Stimulated activated effector memory CD8-positive, alpha-beta T cell treated with anti-CD3 and anti-CD28 coated beads, Interleukin-12 subunit alpha, Interleukin-12 subunit beta, amount 100 ng/mL, for 72 hours (primary cell): ENCODE data around the gene CHD9NB.

Experiments used
- ATAC-seq: fragments of 150-1000 bp; cut with Tn5 transposase; 2 replicates; pipeline ENCODE4 v1.10.0; 2021
- DNase-seq, 2 donors: peaks; one replicate each; pipeline ENCODE4 v3.0.0; 2021 to 2022; ENCODE audit warnings: low spot score in 2 of 2
- H3K27ac Mint-ChIP-seq: one replicate; pipeline ENCODE4 v1.8.0; 2022; ENCODE audit warnings: mild to moderate bottlenecking, mixed read lengths
- H3K36me3 Mint-ChIP-seq: one replicate; pipeline ENCODE4 v1.8.0; 2022; ENCODE audit warnings: mild to moderate bottlenecking, mixed read lengths
- H3K4me1 Mint-ChIP-seq: one replicate; pipeline ENCODE4 v1.8.0; 2022; ENCODE audit warnings: mixed read lengths
- H3K4me3 Mint-ChIP-seq: one replicate; pipeline ENCODE4 v1.8.0; 2022; ENCODE audit warnings: mild to moderate bottlenecking, mixed read lengths
- H3K9me3 Mint-ChIP-seq: one replicate; pipeline ENCODE4 v1.8.0; 2022; ENCODE audit warnings: mixed read lengths

The CHD9NB gene

DNA sequence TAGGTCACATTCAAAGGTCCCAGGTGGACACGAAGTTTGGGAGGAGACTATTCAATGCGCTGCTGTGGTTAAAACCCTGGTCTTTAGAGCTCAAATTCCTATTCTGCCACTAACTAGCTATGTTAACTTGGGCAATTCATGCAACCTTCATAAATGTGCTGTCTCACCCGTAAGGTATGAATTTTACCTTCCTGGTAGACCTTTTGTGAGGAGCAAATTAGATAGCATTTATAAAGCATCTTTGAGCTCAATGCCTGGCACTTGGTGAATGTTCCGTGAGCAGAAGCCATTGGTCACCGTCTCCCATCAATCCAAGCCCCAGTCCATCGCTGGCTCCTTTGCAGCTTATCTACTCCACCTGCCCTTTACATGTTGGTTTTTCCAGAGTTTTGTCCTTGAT, 16.6 kb downstream of the CHD9NB start:
- Mint-ChIP-seq H3K4me1 (no peaks in the 10 kb centered on the region), H3K27ac (no peak overlapping the region), H3K36me3 (no peaks in the 10 kb centered on the region), H3K9me3 (no peaks in the 10 kb centered on the region), H3K4me3 (no peak overlapping the region)
- no peak for ATAC-seq
- DNase-seq = no peak

DNA sequence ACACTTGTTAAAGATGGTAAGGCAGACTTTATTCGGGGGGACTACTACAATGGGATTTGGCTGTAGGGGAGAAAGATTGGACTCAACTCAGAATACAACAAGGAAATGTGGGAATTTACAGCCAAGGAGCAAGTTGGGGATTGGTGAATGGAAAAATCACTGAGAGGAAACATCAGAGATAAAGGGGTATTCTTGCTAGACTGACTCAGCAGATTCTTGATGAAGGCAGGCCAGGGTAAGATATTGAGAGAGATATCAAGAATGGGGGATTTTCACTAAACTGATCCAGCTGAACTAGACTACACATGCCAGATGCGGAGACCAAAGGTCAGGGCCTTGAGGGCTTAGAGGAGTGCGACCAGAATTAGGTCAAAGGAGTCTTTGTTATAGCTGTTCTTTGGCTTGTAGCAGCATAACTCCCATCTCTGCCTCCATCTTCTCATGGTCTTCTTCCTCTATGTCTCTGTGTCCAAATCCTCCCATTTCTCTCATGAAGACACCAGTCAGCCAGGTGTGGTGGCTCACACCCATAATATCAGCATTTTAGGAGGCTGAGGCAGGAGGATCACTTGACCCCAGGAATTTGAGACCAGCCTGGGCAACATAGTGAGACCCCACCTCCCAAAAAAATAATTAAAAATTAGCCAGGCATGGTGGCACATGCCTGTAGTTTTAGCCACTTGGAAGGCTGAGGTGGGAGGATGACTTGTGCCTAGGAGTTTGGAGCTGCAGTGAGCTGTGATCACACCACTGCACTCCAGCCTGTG, 17.3 kb downstream of the CHD9NB start:
- Mint-ChIP-seq H3K4me1 (no peaks in the 10 kb centered on the region), H3K36me3 (no peaks in the 10 kb centered on the region), H3K27ac (no peak overlapping the region), H3K4me3 (no peak overlapping the region), H3K9me3 (no peaks in the 10 kb centered on the region)
- ATAC-seq = no peak
- DNase-seq = no peak

DNA sequence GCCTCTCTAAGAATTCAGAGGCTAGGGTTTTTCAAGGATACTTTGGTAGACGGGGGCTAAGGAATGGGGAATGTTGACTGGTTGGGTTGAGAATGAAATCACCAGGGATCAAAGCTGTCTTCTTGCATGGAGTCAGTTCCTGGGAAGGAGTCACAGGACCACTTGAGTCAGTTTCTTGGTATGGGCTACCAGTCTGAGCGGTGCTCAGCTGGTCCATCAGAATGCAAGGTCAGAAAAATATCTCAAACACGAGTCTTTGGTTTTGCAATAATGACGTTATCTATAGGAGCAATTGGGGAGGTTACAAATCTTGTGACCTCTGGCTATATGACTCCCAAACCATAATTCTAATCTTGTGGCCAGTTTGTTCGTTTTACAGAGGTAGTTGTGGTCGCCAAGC, 18.4 kb downstream of the CHD9NB start:
- no peak overlapping the region for H3K27ac Mint-ChIP-seq

DNA sequence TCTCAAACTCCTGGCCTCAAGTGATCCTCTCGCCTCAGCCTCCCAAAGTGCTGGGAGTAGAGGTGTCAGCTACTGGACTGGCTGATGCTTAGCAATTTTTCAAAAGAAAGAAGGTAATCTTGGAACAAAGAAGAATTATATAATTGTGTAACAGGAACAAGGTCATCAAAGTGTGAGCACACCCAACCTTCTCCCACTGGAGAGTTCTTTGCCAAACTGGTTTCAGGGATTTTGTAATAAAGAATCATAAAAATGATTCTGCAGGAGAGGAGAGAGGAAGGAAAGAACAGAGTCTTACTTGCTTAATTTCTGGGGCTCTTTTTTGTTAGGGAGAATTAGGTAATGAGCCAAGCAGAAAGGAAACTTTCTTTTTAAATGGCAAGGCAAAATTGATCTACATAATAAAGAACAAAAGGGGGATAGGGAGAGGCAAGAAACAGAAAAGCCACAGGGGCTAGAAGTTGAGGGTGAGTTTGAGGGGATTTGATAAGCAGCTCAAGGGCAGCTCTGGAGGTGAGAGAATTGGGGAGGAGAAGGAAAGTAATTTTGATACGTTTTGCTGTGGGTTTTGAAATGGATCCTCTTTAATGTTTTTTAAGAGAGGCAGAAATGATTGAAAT, 21.3 kb downstream of the CHD9NB start:
- Mint-ChIP-seq H3K4me1 (no peaks in the 10 kb centered on the region), H3K36me3 (no peaks in the 10 kb centered on the region)
- no peak for ATAC-seq

More for the DNA sequence above, 18.4 kb downstream of the CHD9NB start:
- no peaks in the 10 kb centered on the region for H3K4me1 Mint-ChIP-seq
- DNase-seq (no peak), ATAC-seq (no peak)
- no peaks in the 10 kb centered on the region for H3K9me3 Mint-ChIP-seq
- H3K36me3 Mint-ChIP-seq = no peaks in the 10 kb centered on the region
- no peak overlapping the region for H3K4me3 Mint-ChIP-seq

DNA sequence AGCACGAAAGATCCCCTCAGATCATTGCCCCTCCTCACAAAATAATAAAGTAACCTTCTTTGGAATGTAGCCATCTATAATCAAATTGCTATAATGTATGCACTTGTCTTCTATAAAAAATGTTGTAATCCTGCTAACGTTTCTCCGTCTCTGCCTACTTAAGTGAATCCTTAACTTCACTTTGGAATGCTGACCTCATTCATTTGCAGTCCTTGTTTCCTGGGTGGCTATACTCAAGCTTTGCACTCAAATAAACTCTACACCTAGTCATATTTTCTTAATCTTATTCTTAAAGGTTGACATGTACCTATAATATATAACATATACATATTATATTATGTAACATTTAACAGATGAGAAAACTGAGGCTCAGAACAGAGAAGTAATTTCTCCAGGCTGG, 22.7 kb downstream of the CHD9NB start:
- no peak for ATAC-seq

More for the DNA sequence above, 21.3 kb downstream of the CHD9NB start:
- no peak overlapping the region for H3K27ac Mint-ChIP-seq
- no peak overlapping the region for H3K4me3 Mint-ChIP-seq
- H3K9me3 Mint-ChIP-seq = no peaks in the 10 kb centered on the region
- DNase-seq = no peak

DNA sequence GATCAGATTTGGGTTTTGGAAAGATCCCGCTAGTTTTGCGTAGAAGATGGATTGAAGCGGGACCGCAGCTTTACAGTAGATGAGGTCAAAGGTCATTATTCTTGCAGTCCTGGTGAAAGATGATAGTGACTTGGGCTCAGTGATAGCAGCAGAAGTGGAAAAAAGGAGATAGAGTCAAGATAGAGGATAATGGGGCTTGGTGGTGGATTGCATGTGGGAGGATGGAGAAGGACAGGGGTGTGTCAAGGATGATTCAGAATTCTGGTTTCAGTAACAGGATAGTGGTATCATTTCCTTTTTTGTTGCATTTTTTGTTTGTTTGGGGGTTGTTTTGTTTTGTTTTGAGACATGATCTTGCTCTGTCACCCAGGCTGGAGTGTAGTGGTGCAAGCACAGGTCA, 28.7 kb downstream of the CHD9NB start:
- no peak for DNase-seq
- Mint-ChIP-seq H3K9me3 (no peaks in the 10 kb centered on the region), H3K4me3 (no peak overlapping the region), H3K4me1 (peaks cover 6% of the 10 kb centered on the region), H3K36me3 (no peaks in the 10 kb centered on the region), H3K27ac (no peak overlapping the region)
- ATAC-seq = peak; percentile 44

More for the DNA sequence above, 22.7 kb downstream of the CHD9NB start:
- Mint-ChIP-seq H3K4me1 (no peaks in the 10 kb centered on the region), H3K4me3 (no peak overlapping the region), H3K27ac (no peak overlapping the region), H3K9me3 (no peaks in the 10 kb centered on the region), H3K36me3 (no peaks in the 10 kb centered on the region)
- DNase-seq = no peak

DNA sequence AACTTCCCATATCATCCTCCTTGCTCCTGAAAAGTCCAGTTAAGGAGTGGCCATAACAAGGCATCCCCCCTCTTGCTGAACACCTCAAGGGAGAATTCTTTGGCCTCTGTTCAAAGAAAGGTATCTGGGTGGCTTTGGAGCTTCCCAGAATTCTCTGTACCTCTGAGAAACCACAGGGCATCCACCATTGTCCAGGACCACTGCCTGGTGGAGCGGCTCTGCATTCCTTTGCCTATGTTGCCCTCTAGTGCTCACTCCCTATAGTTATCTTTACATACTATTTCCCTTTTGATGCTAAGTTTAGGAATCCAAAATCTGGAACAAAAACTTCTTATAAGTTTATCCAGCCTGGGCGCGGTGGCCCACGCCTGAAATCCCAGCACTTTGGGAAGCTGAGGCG, 30.3 kb downstream of the CHD9NB start:
- Mint-ChIP-seq H3K36me3 (no peaks in the 10 kb centered on the region), H3K9me3 (no peaks in the 10 kb centered on the region), H3K4me3 (no peak overlapping the region), H3K27ac (no peak overlapping the region), H3K4me1 (peaks cover 6% of the 10 kb centered on the region)
- ATAC-seq (no peak), DNase-seq (no peak)

DNA sequence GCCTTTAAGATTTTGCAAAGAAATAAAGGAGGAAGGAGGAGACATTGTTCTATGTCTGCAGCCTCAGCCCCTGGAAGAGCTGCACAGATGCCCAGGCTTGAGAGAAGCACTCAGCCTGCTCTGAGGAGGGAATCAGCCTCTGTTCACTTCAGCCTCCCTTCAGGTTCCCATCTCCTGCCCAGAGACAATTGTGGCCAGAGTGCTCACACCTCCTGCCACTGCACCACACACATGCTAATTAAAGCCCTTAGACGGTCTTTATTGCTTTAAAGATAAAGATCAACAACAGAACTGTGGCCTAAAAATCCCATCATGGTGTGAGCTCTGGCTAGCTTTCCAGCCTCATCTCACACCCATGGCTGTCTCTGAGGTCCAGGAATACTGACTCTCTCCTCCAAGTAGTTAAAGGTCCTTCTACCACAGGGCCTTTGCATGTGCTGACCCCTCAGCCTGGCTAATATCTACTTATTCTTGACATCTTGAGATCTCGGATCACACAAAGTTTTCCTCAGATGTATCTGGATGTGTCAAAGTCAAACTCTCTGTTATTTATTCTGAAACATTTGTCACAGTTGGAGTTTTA, 33.8 kb downstream of the CHD9NB start:
- Mint-ChIP-seq H3K9me3 (no peaks in the 10 kb centered on the region), H3K36me3 (no peaks in the 10 kb centered on the region), H3K27ac (no peak overlapping the region), H3K4me3 (no peak overlapping the region), H3K4me1 (peaks cover 2% of the 10 kb centered on the region)
- DNase-seq (no peak), ATAC-seq (no peak)

DNA sequence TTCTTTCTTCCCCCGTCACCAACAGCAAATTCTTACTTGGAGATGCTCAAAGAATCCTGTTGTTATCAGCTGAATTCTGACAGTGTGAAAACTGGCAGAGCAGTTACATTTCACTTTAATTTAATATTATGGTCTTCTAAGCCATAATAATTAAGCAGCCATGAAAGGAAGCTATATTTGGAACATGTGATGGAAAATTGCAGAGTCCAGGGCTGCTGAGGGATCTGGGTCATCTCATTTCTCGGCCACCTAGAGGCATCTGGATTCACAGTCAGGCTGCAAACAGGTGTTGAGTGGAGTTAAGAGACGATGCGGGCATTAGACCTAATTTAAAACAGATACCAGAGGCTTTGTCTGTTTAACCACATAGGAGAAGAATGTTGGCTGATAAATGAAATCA, 38.4 kb downstream of the CHD9NB start:
- H3K36me3 Mint-ChIP-seq = no peaks in the 10 kb centered on the region
- no peak overlapping the region for H3K27ac Mint-ChIP-seq
- DNase-seq = no peak

DNA sequence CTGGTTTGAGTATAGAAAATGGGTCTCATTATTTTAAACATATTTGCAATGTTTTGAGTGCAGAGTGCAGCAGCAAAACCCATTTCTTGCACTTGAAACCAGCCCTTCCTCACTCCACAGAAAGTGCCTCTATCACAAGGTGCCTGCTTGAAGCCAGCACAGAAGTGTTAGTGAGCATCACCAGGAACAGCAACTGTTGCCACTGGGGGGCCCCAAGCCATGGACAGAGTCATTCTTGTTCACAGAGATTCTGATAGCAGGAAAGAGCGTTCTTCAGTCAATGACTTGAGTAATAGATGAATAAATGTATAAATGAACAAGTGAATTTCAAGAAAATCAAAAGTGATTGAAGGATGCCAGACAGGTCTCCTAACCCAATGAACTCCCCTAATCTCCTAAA, 45.6 kb downstream of the CHD9NB start:
- Mint-ChIP-seq H3K27ac (no peak overlapping the region), H3K9me3 (no peaks in the 10 kb centered on the region), H3K4me3 (no peak overlapping the region), H3K4me1 (no peaks in the 10 kb centered on the region), H3K36me3 (no peaks in the 10 kb centered on the region)
- DNase-seq = no peak
- no peak for ATAC-seq

More for the DNA sequence above, 38.4 kb downstream of the CHD9NB start:
- Mint-ChIP-seq H3K9me3 (no peaks in the 10 kb centered on the region), H3K4me1 (no peaks in the 10 kb centered on the region), H3K4me3 (no peak overlapping the region)
- ATAC-seq = no peak

DNA sequence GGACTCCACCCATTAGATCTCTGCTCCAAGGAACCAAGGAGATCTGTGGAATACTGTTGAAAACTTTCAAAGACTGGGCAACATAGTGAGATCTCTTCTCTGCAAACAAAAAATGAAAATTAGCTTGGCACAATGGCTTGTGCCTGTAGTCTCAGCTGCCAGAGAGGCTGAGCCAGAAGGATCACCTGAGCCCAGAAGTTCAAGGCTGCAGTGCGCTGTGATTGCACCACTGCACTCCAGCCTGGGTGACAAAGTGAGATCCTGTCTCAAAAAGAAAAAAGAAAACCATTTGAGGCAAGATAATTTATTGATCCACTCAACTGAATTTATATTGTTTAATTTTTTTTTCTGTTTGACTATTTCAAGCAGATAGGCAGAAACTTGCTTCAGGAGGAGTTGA, 54.8 kb downstream of the CHD9NB start:
- DNase-seq (no peak), ATAC-seq (no peak)
- no peaks in the 10 kb centered on the region for H3K36me3 Mint-ChIP-seq
- H3K4me3 Mint-ChIP-seq = no peak overlapping the region
- H3K4me1 Mint-ChIP-seq = no peaks in the 10 kb centered on the region
- H3K27ac Mint-ChIP-seq = no peak overlapping the region
- H3K9me3 Mint-ChIP-seq = no peaks in the 10 kb centered on the region

DNA sequence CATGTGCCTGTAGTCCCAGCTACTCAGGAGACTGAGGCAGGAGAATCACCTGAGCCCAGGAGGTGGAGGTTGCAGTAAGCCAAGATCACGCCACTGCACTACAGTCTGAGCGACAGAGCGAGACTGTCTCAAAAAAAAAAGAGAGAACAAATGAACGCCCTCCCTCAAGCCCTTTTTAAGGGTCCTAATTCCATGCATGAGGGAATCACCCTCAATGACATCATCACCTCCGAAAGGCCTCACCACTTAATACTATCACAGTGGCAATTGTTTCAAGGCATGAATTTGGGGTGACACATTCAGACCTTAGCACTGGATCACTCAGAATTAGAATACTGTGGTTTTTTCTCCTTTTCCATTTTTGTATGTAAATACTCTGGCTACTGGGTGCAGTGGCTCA, 57.8 kb downstream of the CHD9NB start:
- DNase-seq (no peak), ATAC-seq (no peak)
- H3K4me3 Mint-ChIP-seq = no peak overlapping the region
- no peak overlapping the region for H3K27ac Mint-ChIP-seq
- H3K4me1 Mint-ChIP-seq = no peaks in the 10 kb centered on the region
- H3K9me3 Mint-ChIP-seq = no peaks in the 10 kb centered on the region
- no peaks in the 10 kb centered on the region for H3K36me3 Mint-ChIP-seq

DNA sequence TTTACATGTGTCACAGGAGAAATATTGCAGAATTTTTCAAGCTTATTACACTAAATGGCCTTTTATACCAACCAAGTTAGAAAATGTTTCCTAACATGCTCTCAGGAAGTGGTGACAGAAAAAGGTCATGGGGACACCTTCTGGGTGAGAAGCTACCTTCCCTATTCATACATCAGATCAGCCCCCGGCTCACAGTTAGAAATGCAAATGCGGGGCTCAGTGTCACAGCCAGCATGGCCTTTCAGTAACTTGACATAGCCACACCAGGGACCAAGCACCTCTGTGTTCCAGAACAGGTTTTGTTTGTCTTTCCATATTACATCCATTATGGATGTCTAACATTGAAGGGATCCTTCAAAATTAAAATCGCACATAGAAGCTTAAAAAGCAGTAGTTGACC, 59.5 kb downstream of the CHD9NB start:
- no peaks in the 10 kb centered on the region for H3K9me3 Mint-ChIP-seq
- no peak overlapping the region for H3K27ac Mint-ChIP-seq

DNA sequence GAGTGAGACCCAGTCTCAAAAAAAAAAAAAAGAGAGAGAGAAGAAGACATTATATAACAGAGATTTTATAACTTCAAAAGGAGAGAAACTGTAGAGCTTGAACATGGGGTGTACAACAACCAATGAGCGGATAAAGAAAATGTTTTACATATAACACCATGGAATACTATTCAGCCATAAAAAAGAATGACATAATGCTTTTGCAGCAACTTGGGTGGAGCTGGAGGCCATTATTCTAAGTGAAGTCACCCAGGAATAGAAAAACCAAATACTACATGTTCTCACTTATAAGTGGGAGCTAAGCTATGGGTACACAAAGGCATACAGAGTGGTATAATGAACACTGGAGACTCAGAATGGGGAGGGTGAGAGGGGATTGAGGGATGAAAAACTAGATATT, 61.1 kb downstream of the CHD9NB start:
- ATAC-seq = no peak
- Mint-ChIP-seq H3K4me1 (no peaks in the 10 kb centered on the region), H3K4me3 (no peak overlapping the region), H3K36me3 (no peaks in the 10 kb centered on the region), H3K27ac (no peak overlapping the region), H3K9me3 (no peaks in the 10 kb centered on the region)
- no peak for DNase-seq

More for the DNA sequence above, 59.5 kb downstream of the CHD9NB start:
- ATAC-seq = no peak
- Mint-ChIP-seq H3K4me3 (no peak overlapping the region), H3K4me1 (no peaks in the 10 kb centered on the region), H3K36me3 (no peaks in the 10 kb centered on the region)
- no peak for DNase-seq
